Ecto neural progenitor cell (in vitro differentiated cells): ENCODE measurements around the gene LPP.

Experiments
- DNase-seq: peaks from one replicate; pipeline ENCODE4 v3.0.0-alpha.2; 2018; ENCODE audit warnings: low spot score

The LPP gene

DNA sequence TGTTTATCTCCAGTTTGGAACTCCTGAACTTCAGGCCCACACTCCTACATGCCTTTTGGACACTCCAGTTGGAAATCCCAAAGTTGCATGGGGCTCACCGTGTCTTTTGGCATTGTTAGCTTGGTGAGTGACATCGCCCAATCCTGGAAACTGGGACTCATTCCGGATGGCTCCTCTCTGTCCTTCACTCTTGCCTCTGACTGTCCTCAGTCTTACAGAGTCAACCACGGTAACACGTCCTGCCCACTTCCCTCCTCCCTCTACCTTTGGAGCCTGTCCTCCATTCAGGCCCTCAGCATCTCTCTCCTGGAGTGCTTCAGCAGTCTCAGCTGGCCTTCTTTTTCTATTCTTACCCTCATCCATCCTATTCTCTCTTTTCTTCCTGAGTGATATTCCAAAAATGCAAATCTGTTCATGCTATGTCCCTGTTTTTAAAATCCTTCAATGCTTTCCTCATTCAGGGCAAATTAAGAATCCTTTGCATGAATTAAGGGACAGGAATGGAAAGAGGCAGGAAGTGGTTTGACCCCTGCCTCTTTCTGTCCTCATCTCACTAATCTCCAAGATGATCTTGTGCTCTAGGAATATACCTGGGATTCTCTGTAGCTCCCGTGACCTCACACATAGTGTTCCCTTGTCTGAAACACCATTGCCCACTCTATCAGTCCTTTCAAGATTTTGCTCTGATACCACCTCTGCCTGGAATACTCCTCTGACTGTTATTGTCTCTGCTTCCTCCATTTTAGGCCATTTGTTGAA, 42.5 kb downstream of the LPP start:
- no peak for DNase-seq

- DNase-seq, result no peak
Measured at GRCh38 chr3:188197388-188197847, 43.5 kb downstream of the LPP start.

DNA sequence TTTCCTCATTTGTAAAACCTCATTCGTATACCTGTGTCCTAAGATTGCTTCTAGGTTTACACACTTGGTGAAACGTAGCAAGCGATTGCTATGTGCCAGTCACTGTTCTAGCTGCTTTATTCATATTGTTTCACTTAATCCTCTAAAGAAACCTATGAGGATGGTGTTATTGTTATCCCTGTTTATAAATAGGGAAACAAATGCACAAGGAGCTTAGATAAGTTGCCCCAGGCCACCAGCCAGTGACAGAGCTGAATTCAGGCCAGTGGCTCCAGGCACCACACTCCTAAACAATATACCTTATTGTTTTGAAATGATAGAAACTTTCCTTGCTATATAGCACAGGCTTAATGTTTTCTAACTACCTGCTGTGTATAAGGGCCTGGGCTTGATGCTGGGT, 44.0 kb downstream of the LPP start:
- DNase-seq, result no peak

DNA sequence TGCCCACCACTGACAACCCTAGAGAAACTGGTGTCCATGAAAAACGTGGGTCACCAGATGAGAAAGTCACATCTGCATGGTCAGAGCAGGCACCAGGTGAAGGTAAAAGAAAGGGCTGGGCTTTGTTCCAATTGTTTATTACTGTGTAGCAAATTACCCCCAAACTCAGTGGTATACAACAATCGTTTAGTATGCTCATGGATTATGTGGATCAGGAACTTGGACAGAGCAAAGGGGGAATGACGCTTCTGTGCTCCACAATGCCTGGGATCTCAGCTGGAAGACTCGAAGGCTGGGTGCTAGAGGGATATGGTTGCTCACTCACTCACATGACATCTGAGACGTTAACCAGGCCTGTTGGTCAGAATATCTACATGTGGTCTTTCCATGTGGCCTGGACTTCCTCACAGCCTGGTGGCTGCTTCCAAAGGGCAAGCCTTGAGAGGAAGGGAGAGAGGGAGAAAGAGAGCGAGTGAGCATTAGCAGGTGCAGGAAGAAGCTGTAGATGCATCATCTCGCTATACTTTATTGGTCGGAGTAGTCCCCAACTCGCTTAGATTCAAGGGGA, 44.9 kb downstream of the LPP start:
- no peak for DNase-seq

DNA sequence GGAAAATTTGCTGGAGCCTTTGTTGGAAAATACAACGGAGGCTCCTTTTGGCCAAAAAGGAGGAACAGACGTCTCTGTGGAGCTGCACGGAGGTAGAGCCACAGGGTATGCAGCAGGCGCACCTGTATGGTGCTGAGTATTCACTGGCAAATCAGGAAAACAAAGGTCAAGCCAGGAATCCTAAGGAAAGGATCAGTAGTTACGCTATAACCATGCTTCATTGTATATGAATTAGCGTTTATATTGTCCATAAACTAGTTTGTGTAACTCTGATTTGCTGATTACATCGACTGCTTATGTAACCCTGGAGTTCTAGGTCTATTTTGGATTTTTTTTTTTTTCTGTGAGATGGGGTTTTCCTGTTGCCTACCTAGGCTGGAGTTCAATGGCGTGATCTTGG, 45.4 kb downstream of the LPP start:
- DNase-seq, result no peak

- no peak for DNase-seq
Measured at GRCh38 chr3:188200481-188200880, 46.5 kb downstream of the LPP start.

GRCh38 chr3:188202358-188203138, 48.6 kb downstream of the LPP start:
- no peak for DNase-seq

DNA sequence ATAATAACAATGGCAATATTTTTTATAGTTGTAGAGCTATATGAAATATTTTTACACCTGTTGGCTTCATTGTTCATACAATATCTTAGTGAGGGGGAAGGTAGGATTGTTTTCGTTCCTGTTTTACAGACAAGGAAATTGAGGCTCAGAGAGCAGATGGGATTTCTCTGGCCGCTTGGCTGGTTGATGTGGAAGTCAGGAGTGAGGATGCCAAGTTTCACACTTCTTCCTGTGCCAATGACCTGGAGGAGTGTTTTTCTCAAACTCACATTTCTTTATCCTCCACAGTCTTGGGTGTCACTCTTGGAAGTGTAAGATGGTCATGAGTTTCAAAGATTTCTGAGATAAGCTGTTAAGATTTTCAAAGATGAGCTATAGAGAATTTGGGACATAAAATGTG, 50.6 kb downstream of the LPP start:
- DNase-seq, result no peak

GRCh38 chr3:188205992-188206416, 52.0 kb downstream of the LPP start:
- DNase-seq, result no peak

DNA sequence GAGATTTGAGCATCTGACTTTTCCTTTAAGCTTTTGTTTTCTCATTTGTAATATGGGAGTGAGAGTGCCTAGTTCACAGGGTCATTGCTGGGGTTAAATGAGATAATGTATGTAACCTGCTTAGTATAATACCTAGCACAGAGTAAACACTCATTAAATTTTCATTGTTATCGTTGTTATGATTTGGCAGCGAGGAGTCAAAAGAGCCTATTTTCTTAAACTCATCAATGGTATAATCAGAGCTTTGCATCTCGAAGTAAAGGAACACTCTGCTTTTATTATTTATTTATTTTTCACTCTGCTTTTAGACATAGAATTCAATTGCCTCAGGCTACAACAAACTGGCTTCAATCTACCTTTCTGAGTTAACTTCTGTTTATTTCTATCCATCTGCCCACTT, 52.8 kb downstream of the LPP start:
- no peak for DNase-seq

GRCh38 chr3:188207941-188208515, 54.1 kb downstream of the LPP start:
- peak; percentile 57 for DNase-seq

DNA sequence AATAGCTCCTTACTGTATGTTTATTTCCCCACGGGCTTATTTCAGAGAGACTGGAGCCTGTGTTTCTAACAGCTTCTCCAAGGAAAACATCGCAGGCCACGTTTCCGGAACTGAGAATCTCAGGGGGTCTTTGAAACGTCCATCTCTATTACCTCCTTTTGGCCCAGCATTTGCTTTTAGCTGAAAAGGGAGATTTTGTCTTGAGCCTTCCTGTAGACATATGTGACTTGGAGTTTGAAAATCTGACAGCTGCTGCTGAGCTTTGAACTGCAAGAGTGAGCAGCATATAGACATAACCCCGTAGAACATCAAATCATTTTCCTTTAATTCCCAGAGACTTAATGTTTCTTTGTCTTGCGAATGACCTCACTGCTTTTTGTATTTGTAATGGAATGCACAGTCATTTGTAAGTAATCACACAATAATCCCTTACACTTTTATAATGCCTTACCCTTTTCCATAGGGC, 54.6 kb downstream of the LPP start:
- no peak for DNase-seq

DNA sequence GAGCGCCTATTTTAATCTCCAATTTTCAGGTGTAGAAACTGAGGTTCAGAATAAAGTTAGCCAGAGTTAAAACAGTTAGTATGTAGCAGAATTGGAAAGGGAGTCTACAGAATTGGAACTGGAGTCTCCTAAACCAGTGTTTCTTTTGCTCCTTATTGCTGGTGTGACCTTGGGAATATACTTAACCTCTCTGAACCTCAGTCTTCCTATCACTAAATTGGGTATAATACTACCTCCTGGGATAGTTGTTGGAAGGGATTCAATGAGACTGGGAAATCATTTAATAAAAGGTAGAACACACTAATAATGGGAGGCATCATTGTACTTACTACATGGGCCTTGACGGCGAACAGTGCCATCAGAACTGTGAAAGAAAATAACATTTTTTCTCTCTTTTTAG, 55.1 kb downstream of the LPP start:
- DNase-seq, result no peak

DNA sequence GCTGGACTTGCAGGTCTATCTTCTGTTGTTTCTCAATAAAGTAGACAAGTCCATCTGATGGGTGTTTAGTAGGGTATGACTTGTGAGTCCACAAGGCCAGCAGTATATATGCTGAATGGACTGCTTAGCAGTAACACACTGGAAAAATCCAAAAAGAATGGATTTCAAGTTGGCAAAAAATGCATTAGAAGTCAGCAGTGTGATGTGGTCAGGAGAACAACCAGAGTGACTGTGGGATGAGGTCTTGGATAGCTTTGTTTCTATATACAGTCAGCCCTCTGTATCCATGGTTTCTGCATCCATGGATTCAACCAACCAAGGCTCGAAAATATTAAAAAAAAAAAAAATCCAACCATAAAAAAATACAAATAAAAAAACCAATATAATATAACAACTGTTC, 55.8 kb downstream of the LPP start:
- DNase-seq, result no peak

DNA sequence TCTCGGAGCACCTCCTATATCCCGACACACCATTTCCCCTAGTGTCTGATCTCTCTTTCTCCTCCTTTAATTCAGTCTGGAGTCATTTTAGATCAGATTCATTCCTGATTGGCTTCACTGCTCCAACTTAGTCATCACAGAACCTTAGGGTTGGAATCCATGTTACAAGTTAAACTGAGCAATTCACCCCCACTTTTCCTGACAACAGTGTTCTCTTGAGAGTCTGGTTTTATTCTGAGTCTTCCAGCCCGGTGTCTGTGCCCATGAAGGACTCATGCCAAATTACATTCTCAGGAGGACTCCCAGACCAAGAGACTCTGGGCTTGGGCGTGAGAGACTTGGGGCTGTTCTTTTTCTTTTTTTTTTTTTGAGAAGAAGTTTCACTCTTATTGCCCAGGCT, 57.5 kb downstream of the LPP start:
- DNase-seq, result no peak

GRCh38 chr3:188212308-188212969, 58.5 kb downstream of the LPP start:
- DNase-seq, result no peak

DNA sequence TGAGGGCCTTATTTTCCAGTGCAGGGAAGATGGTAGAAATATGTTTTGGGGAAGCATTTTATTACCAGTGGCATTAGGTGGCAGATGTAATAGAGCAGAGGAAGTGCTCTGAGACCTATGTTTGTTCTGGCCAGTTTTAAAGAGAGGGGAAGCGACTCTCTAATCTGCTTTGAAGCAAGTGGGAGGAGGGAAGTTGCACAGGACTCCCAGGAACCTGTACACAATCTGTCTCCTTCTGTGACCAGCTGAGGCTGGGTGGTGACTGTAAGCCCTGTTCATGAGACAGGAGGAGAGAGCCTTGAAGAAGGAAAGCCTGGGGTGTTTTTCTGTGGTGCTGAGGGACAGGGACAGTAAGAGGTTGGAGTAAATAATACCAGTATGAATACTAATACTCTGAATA, 60.5 kb downstream of the LPP start:
- no peak for DNase-seq

DNA sequence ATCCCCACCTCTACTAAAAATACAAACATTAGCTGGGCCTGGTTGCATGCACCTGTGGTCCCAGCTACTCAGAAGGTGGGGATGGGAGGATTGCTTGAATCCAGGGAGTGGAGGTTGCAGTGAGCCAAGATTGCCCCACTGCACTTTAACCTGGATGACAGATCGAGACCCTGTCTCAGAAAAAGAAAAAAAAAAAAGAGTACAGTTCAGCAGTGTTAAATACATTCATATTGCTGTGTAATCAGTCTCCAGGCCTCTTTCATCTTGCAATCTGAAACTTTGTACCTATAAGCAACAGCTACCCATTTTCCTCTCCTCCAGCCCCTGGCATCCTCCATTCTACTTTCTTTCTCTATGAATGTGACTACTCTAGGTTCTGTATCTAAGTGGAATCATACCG, 61.2 kb downstream of the LPP start:
- DNase-seq, result no peak

GRCh38 chr3:188217011-188217463, 63.1 kb downstream of the LPP start:
- no peak for DNase-seq

GRCh38 chr3:188217726-188218125, 63.8 kb downstream of the LPP start:
- no peak for DNase-seq

DNA sequence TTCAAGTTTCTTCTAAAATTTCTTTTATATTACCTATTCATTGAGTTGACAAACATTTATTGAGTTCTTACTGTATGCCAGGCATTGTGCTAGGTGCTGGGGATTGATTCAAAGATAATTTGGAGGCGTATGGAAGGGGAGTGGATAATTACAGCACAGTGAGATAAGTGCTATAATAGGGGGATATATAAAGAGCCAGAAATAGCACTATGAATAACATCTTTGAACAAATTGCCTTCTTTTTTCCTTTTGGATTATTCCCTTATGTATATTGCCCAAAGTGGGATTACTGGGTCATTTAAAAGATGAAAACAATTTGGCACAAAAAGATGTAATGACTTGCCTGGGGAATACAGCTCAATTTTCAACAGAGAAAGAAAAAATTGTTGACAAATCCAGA, 64.6 kb downstream of the LPP start:
- no peak for DNase-seq

DNA sequence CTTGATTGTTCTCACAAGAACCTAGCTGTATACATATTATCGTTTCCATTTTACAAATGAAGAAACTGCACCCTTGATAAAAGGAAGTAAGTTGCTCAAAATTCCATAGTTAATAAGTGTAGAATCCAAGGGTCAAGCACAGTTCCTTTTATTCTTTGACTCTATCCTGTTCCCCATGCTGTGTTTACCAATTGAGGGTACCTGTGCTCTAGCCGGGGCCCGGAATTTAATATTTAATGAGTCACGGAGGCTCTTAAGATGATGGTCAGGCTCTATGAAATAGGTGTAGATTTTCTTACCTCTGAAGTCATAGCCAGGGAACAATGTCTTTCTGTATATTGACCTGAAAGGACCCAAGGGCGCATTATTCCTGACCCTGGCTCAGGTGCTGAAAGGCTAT, 65.2 kb downstream of the LPP start:
- DNase-seq, result no peak
